Smooth muscle cell (in vitro differentiated cells): ENCODE data around the gene ZNF341. TPM values are rescaled to one million over a fixed set of nuclear protein-coding genes. Genes with fewer than 3 reads are reported as not detected.

Experiments
- DNase-seq: peaks from one replicate; lab custom pipeline; 2025; ENCODE audit not compliant: unreplicated experiment; lab: John Stamatoyannopoulos, UW
- H2AFZ ChIP-seq: fragments of 200-600 bp; sonication (generic); 2 replicates; pipeline ENCODE4 v1.6.0; 2016; ENCODE audit warnings: antibody characterized with exemption, low read depth, mild to moderate bottlenecking
- H3F3A ChIP-seq: fragments of 200-600 bp; sonication (generic); 2 replicates; pipeline ENCODE4 v1.6.0; 2017; ENCODE audit warnings: antibody characterized with exemption, low read depth
- H3K27ac ChIP-seq: fragments of 200-600 bp; sonication (generic); 2 replicates; pipeline ENCODE4 v1.5.1; 2016; ENCODE audit warnings: low read depth, mild to moderate bottlenecking
- H3K27me3 ChIP-seq: fragments of 200-600 bp; sonication (generic); 2 replicates; pipeline ENCODE4 v1.6.1; 2016; ENCODE audit warnings: low read depth, mild to moderate bottlenecking
- H3K36me3 ChIP-seq: fragments of 200-600 bp; sonication (generic); 2 replicates; pipeline ENCODE4 v1.5.1; 2016; ENCODE audit warnings: low read depth
- H3K4me1 ChIP-seq: fragments of 200-600 bp; sonication (generic); 2 replicates; pipeline ENCODE4 v1.5.1; 2016; ENCODE audit warnings: low read depth
- H3K4me2 ChIP-seq: fragments of 200-600 bp; sonication (generic); 2 replicates; pipeline ENCODE4 v1.6.0; 2016; ENCODE audit warnings: mild to moderate bottlenecking
- H3K4me3 ChIP-seq: fragments of 200-600 bp; sonication (generic); 2 replicates; pipeline ENCODE4 v1.5.1; 2016; ENCODE audit warnings: mild to moderate bottlenecking
- H3K79me2 ChIP-seq: fragments of 200-600 bp; sonication (generic); 2 replicates; pipeline ENCODE4 v1.6.0; 2016; ENCODE audit warnings: low read depth, mild to moderate bottlenecking
- H3K9ac ChIP-seq: fragments of 200-600 bp; sonication (generic); 2 replicates; pipeline ENCODE4 v1.6.0; 2016; ENCODE audit warnings: low read depth
- H3K9me3 ChIP-seq: fragments of 200-600 bp; sonication (generic); replicated peaks from 2 replicates; pipeline ENCODE4 v1.5.1; 2016; ENCODE audit warnings: low read depth
- H4K20me1 ChIP-seq: fragments of 200-600 bp; sonication (generic); 2 replicates; pipeline ENCODE4 v1.6.0; 2016; ENCODE audit warnings: low read depth
- WGBS: methylation state at CpG from one replicate; pipeline ENCODE4 v1.1.7; 2016; ENCODE audit warnings: low lambda C conversion rate; 5-methylcytosine and 5-hydroxymethylcytosine counted together
- polyA plus RNA-seq: library from polyadenylated mRNA; unstranded; fragments of >200 nt; fragmentation: Nextera tagmentation; extraction: Ambion mirVana; gene quantifications from 2 replicates; pipeline ENCODE4 v1.2.1, GENCODE V29; 2016
- total RNA-seq: library from RNA; depleted of rRNA; stranded (reverse); fragments of >200 nt; gene quantifications from 2 replicates; pipeline ENCODE4 v1.2.3, GENCODE V29; 2014
- TF ChIP-seq, protein P1 (sequence below): fragments of 200-600 bp; sonication (generic); IDR thresholded peaks from 2 replicates; pipeline ENCODE4 v1.5.1; 2017; ENCODE audit warnings: borderline replicate concordance, mild to moderate bottlenecking, antibody characterized with exemption; ENCODE audit not compliant: insufficient read depth, poor library complexity, severe bottlenecking

The ZNF341 gene
- total and polyA plus RNA-seq, 2 experiments from 2014 or later = 1.2 to 2.0 TPM

- DNase-seq = no peak
- no peaks in the 10 kb centered on the region for H3F3A ChIP-seq
- no peaks in the 10 kb centered on the region for H4K20me1 ChIP-seq
- H3K4me2 ChIP-seq = no peak overlapping the region
- H3K9ac ChIP-seq = no peak overlapping the region
- no peak overlapping the region for H3K27ac ChIP-seq
- WGBS = 97% methylated on average over 1 of the region's 1 CpG
- H3K27me3 ChIP-seq = no peaks in the 10 kb centered on the region
- H3K9me3 ChIP-seq = no peaks in the 10 kb centered on the region
- no peaks in the 10 kb centered on the region for H3K4me1 ChIP-seq
- H3K4me3 ChIP-seq = no peak overlapping the region
- H3K36me3 ChIP-seq = no peaks in the 10 kb centered on the region
- H3K79me2 ChIP-seq = no peaks in the 10 kb centered on the region
- TF ChIP-seq, protein P1, sequence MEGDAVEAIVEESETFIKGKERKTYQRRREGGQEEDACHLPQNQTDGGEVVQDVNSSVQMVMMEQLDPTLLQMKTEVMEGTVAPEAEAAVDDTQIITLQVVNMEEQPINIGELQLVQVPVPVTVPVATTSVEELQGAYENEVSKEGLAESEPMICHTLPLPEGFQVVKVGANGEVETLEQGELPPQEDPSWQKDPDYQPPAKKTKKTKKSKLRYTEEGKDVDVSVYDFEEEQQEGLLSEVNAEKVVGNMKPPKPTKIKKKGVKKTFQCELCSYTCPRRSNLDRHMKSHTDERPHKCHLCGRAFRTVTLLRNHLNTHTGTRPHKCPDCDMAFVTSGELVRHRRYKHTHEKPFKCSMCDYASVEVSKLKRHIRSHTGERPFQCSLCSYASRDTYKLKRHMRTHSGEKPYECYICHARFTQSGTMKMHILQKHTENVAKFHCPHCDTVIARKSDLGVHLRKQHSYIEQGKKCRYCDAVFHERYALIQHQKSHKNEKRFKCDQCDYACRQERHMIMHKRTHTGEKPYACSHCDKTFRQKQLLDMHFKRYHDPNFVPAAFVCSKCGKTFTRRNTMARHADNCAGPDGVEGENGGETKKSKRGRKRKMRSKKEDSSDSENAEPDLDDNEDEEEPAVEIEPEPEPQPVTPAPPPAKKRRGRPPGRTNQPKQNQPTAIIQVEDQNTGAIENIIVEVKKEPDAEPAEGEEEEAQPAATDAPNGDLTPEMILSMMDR = no peak
- H2AFZ ChIP-seq = no peak overlapping the region
Measured at GRCh38 chr20:33740189-33740588, 8.4 kb downstream of the ZNF341 start.

GRCh38 chr20:33744181-33744580, 12.4 kb downstream of the ZNF341 start:
- TF ChIP-seq, protein P1 = no peak
- Histone ChIP-seq H3K27ac (no peak overlapping the region), H3K36me3 (no peaks in the 10 kb centered on the region), H3K79me2 (no peaks in the 10 kb centered on the region), H4K20me1 (no peaks in the 10 kb centered on the region), H2AFZ (no peak overlapping the region), H3K27me3 (no peaks in the 10 kb centered on the region), H3K9me3 (no peaks in the 10 kb centered on the region), H3K4me1 (no peaks in the 10 kb centered on the region), H3K4me2 (no peak overlapping the region), H3F3A (no peaks in the 10 kb centered on the region), H3K4me3 (no peak overlapping the region), H3K9ac (no peak overlapping the region)
- 95% methylated on average over 3 of the region's 3 CpGs for WGBS
- DNase-seq = no peak

- Histone ChIP-seq H3K4me3 (no peak overlapping the region), H4K20me1 (no peaks in the 10 kb centered on the region), H3K4me1 (no peaks in the 10 kb centered on the region), H3K4me2 (no peak overlapping the region), H3F3A (no peaks in the 10 kb centered on the region), H3K9me3 (no peaks in the 10 kb centered on the region), H3K27ac (no peak overlapping the region), H3K9ac (no peak overlapping the region), H3K36me3 (no peaks in the 10 kb centered on the region), H2AFZ (no peak overlapping the region), H3K27me3 (no peaks in the 10 kb centered on the region), H3K79me2 (no peaks in the 10 kb centered on the region)
- DNase-seq = no peak
- TF ChIP-seq, protein P1 = no peak
- 93% methylated on average over 14 of the region's 14 CpGs for WGBS
Measured at GRCh38 chr20:33744773-33745385, 13.1 kb downstream of the ZNF341 start.

DNA sequence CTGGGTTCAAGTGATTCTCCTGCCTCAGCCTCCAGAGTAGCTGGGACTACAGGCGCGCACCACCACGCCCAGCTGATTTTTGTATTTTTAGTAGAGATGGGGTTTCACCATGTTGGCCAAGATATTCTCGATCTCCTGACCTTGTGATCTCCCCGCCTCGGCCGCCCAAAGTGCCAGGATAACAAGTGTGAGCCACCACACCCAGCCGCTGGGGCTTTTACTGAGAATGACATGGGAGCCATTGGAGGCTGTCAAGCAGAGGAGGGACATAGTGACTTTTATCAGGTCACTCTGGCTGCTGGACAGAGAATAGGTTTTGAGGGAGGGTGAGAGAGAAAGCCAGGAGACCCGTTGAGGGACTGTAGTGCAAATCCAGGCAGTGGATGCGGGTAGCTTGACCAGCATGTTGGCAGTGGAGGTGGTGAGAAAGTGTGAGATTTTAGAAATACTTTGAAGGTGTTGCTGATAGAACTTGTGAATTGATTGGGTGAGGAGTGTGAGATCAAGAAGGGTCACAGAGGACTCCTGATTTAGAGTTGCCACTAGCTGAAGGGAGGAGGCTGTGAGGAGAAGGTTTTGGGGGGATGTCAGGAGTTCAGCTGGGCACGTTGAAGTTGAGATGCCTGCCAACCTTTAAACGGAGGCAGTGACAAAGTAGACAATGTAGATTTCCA, 14.7 kb downstream of the ZNF341 start:
- Histone ChIP-seq H3K4me1 (no peaks in the 10 kb centered on the region), H3K36me3 (no peaks in the 10 kb centered on the region), H3F3A (no peaks in the 10 kb centered on the region), H3K27me3 (no peaks in the 10 kb centered on the region), H3K79me2 (no peaks in the 10 kb centered on the region), H3K27ac (no peak overlapping the region), H3K9ac (no peak overlapping the region), H2AFZ (no peak overlapping the region), H3K9me3 (no peaks in the 10 kb centered on the region), H3K4me2 (no peak overlapping the region), H3K4me3 (no peak overlapping the region), H4K20me1 (no peaks in the 10 kb centered on the region)
- TF ChIP-seq, protein P1 = no peak
- no peak for DNase-seq
- WGBS = 96% methylated on average over 12 of the region's 12 CpGs
